Hepatocyte (in vitro differentiated cells): Measurements from ENCODE around the gene LRRC42. TPM values are rescaled to one million over a fixed set of nuclear protein-coding genes. Genes with fewer than 3 reads are reported as not detected.

Experiments
- DNase-seq: peaks from one replicate; pipeline ENCODE4 v3.0.0-alpha.2; 2016; ENCODE audit warnings: low spot score
- H2AFZ ChIP-seq: fragments of 200-600 bp; sonication (generic); 2 replicates; pipeline ENCODE4 v1.6.0; 2016; ENCODE audit warnings: antibody characterized with exemption, mild to moderate bottlenecking
- H3K27ac ChIP-seq: fragments of 200-600 bp; sonication (generic); 2 replicates; pipeline ENCODE4 v1.5.1; 2016; ENCODE audit warnings: mild to moderate bottlenecking
- H3K27me3 ChIP-seq: fragments of 200-600 bp; sonication (generic); 2 replicates; pipeline ENCODE4 v1.6.1; 2016
- H3K36me3 ChIP-seq: fragments of 200-600 bp; sonication (generic); replicated peaks from 2 replicates; pipeline ENCODE4 v1.5.1; 2016; ENCODE audit warnings: low read depth; ENCODE audit not compliant: insufficient read depth
- H3K4me1 ChIP-seq: fragments of 200-600 bp; sonication (generic); 2 replicates; pipeline ENCODE4 v1.5.1; 2016; ENCODE audit warnings: mild to moderate bottlenecking, moderate library complexity; ENCODE audit not compliant: insufficient read depth
- H3K4me2 ChIP-seq: fragments of 200-600 bp; sonication (generic); 2 replicates; pipeline ENCODE4 v1.6.0; 2016
- H3K4me3 ChIP-seq: fragments of 200-600 bp; sonication (generic); 2 replicates; pipeline ENCODE4 v1.5.1; 2016; ENCODE audit warnings: mild to moderate bottlenecking
- H3K79me2 ChIP-seq: fragments of 200-600 bp; sonication (generic); 2 replicates; pipeline ENCODE4 v1.6.0; 2017; ENCODE audit warnings: mild to moderate bottlenecking
- H3K9me2 ChIP-seq: fragments of 200-600 bp; sonication (generic); replicated peaks from 2 replicates; pipeline ENCODE4 v1.6.0; 2017; ENCODE audit warnings: mild to moderate bottlenecking; ENCODE audit not compliant: insufficient read depth
- H3K9me3 ChIP-seq: fragments of 200-600 bp; sonication (generic); 2 replicates; pipeline ENCODE4 v1.5.1; 2016; ENCODE audit warnings: low read depth, mild to moderate bottlenecking
- H4K20me1 ChIP-seq: fragments of 200-600 bp; sonication (generic); 2 replicates; pipeline ENCODE4 v1.6.0; 2016; ENCODE audit warnings: mild to moderate bottlenecking; ENCODE audit not compliant: insufficient read depth, poor library complexity, severe bottlenecking
- CTCF ChIP-seq: fragments of 200-600 bp; sonication (generic); IDR thresholded peaks from 2 replicates; pipeline ENCODE4 v1.5.1; 2016; ENCODE audit warnings: antibody characterized with exemption, mild to moderate bottlenecking; ENCODE audit not compliant: poor library complexity
- EZH2 ChIP-seq: fragments of 200-600 bp; sonication (generic); IDR thresholded peaks from 2 replicates; pipeline ENCODE4 v1.6.1; 2016; ENCODE audit warnings: antibody characterized with exemption, mild to moderate bottlenecking, borderline replicate concordance
- EZH2phosphoT487 ChIP-seq: fragments of 200-600 bp; sonication (generic); IDR thresholded peaks from one replicate; pipeline ENCODE4 v1.6.1; 2018; ENCODE audit warnings: antibody characterized with exemption, mild to moderate bottlenecking, low read depth, moderate library complexity; ENCODE audit not compliant: unreplicated experiment, severe bottlenecking
- WGBS: methylation state at CpG from one replicate; pipeline ENCODE4 v1.1.6; 2016; ENCODE audit warnings: low lambda C conversion rate; ENCODE audit errors: missing lambda C conversion rate; 5-methylcytosine and 5-hydroxymethylcytosine counted together
- polyA plus RNA-seq: library from polyadenylated mRNA; unstranded; fragments of >200 nt; fragmentation: Nextera tagmentation; extraction: Ambion mirVana; gene quantifications from 2 replicates; pipeline ENCODE4 v1.2.1, GENCODE V29; 2016
- total RNA-seq: library from RNA; depleted of rRNA; stranded (reverse); fragments of >200 nt; gene quantifications from 2 replicates; pipeline ENCODE4 v1.2.3, GENCODE V29; 2014

LRRC42 gene
- total and polyA plus RNA-seq, 2 experiments from 2014 or later: 56.6 to 58.2 TPM

- no peak overlapping the region for H3K4me3 ChIP-seq
- H3K4me1 ChIP-seq: peaks cover 19% of the 10 kb centered on the region
- 89% methylated on average over 4 of the region's 4 CpGs for WGBS
- H3K4me2 ChIP-seq: no peak overlapping the region
- peaks cover 84% of the 10 kb centered on the region for H3K79me2 ChIP-seq
- no peaks in the 10 kb centered on the region for H3K9me2 ChIP-seq
- H3K27me3 ChIP-seq: no peaks in the 10 kb centered on the region
- peak; percentile 66 for DNase-seq
- TF ChIP-seq EZH2 (no peak), EZH2phosphoT487 (no peak), CTCF (peak; percentile 68)
- H4K20me1 ChIP-seq: peaks cover 10% of the 10 kb centered on the region
- H3K36me3 ChIP-seq: no peaks in the 10 kb centered on the region
- no peak overlapping the region for H2AFZ ChIP-seq
- H3K27ac ChIP-seq: no peak overlapping the region
- no peaks in the 10 kb centered on the region for H3K9me3 ChIP-seq
Observed at GRCh38 chr1:53949023-53949990, 3.2 kb downstream of the LRRC42 start.

- Histone ChIP-seq H2AFZ (no peak overlapping the region), H3K4me1 (peaks cover 21% of the 10 kb centered on the region), H4K20me1 (peaks cover 10% of the 10 kb centered on the region), H3K4me2 (no peak overlapping the region), H3K4me3 (no peak overlapping the region), H3K36me3 (no peaks in the 10 kb centered on the region), H3K79me2 (peaks cover 88% of the 10 kb centered on the region), H3K27ac (no peak overlapping the region), H3K27me3 (no peaks in the 10 kb centered on the region), H3K9me2 (no peaks in the 10 kb centered on the region), H3K9me3 (no peaks in the 10 kb centered on the region)
- no peak for DNase-seq
- WGBS: 94% methylated on average over 5 of the region's 5 CpGs
- no peak for TF ChIP-seq EZH2
Observed at GRCh38 chr1:53951697-53952096, 5.5 kb downstream of the LRRC42 start.

- 81% methylated on average over 2 of the region's 2 CpGs for WGBS
- H3K27me3 ChIP-seq: no peaks in the 10 kb centered on the region
- no peaks in the 10 kb centered on the region for H3K9me3 ChIP-seq
- H3K4me3 ChIP-seq: no peak overlapping the region
- H3K36me3 ChIP-seq: no peaks in the 10 kb centered on the region
- H3K9me2 ChIP-seq: no peaks in the 10 kb centered on the region
- peaks cover 6% of the 10 kb centered on the region for H4K20me1 ChIP-seq
- no peak overlapping the region for H3K27ac ChIP-seq
- DNase-seq: no peak
- H2AFZ ChIP-seq: no peak overlapping the region
- peaks cover 69% of the 10 kb centered on the region for H3K79me2 ChIP-seq
- no peak for TF ChIP-seq CTCF
- peaks cover 21% of the 10 kb centered on the region for H3K4me1 ChIP-seq
- no peak overlapping the region for H3K4me2 ChIP-seq
Observed at GRCh38 chr1:53954128-53954527, 8.0 kb downstream of the LRRC42 start.
